ENCODE results near the gene ROBO1.

GRCh38 chr3:78992830-78993229 is 775.0 kb downstream of the ROBO1 start:
- TF ChIP-seq POLR2A (IDR thresholded peaks at IDR 0.05) (no peak), POLR2AphosphoS5 (IDR thresholded peaks at IDR 0.05) (no peak)
- TF ChIP-seq, protein P1, sequence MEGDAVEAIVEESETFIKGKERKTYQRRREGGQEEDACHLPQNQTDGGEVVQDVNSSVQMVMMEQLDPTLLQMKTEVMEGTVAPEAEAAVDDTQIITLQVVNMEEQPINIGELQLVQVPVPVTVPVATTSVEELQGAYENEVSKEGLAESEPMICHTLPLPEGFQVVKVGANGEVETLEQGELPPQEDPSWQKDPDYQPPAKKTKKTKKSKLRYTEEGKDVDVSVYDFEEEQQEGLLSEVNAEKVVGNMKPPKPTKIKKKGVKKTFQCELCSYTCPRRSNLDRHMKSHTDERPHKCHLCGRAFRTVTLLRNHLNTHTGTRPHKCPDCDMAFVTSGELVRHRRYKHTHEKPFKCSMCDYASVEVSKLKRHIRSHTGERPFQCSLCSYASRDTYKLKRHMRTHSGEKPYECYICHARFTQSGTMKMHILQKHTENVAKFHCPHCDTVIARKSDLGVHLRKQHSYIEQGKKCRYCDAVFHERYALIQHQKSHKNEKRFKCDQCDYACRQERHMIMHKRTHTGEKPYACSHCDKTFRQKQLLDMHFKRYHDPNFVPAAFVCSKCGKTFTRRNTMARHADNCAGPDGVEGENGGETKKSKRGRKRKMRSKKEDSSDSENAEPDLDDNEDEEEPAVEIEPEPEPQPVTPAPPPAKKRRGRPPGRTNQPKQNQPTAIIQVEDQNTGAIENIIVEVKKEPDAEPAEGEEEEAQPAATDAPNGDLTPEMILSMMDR (IDR thresholded peaks at IDR 0.05): no peak
